ENCODE data around the gene SPEM1. TPM values are rescaled to one million over a fixed set of nuclear protein-coding genes. Genes with fewer than 3 reads are reported as not detected.

Gene SPEM1
- total and polyA plus RNA-seq, 3 experiments from 2014 or later = not detected

DNA sequence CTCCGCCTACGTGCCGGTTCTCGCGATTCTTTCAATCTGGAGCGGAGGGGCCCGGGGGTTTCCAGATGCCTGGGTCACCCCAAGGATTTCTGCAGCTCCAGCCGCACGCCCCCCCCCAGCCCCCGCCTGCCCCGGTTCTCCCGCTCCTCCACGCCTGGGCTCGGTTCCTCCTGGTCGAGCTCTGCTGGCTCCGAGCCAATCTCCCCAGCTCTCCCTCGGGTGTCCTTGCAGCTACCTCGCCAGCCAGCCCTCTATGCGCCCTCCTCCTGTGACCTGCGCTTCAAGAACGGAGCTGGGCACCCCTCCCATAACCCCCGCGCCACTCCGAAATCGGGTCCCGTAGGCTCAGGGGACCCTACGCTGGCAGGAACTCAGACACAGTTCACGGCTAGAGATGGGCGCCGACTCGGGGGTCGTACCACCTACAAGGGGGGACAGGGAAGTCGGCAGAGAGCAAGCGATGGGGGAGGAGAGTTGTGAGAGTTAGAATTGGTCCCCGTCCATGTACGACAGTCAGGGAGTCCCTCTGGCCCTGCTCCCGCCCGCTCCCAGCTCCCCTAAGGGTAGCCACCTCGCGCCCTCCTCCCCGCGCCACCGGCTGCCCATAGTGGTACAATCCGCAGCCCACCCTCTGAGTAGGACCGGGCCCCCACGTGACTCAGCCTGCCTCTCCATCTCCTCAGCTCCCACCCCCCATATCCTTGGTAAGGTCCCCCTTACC is 20.1 kb downstream of the SPEM1 start:
- Histone ChIP-seq H3K4me1 (ENCODE audit: insufficient read depth, low read length) (peaks cover 54% of the 10 kb centered on the region), H3K36me3 (ENCODE audit: insufficient read depth, low read length) (no peaks in the 10 kb centered on the region), H3K27ac (ENCODE audit: low read depth, low read length) (no peak overlapping the region), H3K4me3 (ENCODE audit: low read length) (peak overlapping the region; percentile 41), H3K27me3 (ENCODE audit: insufficient read depth, low read length, poor library complexity, severe bottlenecking) (peaks cover 48% of the 10 kb centered on the region), H3K9me3 (ENCODE audit: low read length) (no peaks in the 10 kb centered on the region)
- H3K36me3 Mint-ChIP-seq = peaks cover 4 to 9% (median 7%) of the 10 kb centered on the region in 3 donors
- no peaks in the 10 kb centered on the region for H3K9me3 Mint-ChIP-seq
- H3K4me1 Mint-ChIP-seq = peaks cover 34 to 58% (median 48%) of the 10 kb centered on the region in 3 donors
- peak overlapping the region in 3 of 8 donors; percentile 33 to 54 (median 39) for H3K27ac Mint-ChIP-seq
- POLR2A ChIA-PET = interaction anchor here (1.1 to 2.2 kb wide), 5 partner anchors 15 to 120 kb away, joined by 3 to 11 read pairs (median 3); partner anchors contain the start of gene ZBTB4
- DNase-seq = peak in 4 of 5 donors; percentile 11 to 61 (median 32)
- peaks cover 41 to 54% of the 10 kb centered on the region in 2 donors for H3K27me3 Mint-ChIP-seq
- peak overlapping the region; percentile 52 to 81 (median 73) for H3K4me3 Mint-ChIP-seq
- CTCF ChIA-PET = interaction anchor here (1.0 to 1.6 kb wide), 4 partner anchors 39 to 120 kb away, joined by 3 to 5 read pairs (median 3); partner anchors contain the start of gene ZBTB4

DNA sequence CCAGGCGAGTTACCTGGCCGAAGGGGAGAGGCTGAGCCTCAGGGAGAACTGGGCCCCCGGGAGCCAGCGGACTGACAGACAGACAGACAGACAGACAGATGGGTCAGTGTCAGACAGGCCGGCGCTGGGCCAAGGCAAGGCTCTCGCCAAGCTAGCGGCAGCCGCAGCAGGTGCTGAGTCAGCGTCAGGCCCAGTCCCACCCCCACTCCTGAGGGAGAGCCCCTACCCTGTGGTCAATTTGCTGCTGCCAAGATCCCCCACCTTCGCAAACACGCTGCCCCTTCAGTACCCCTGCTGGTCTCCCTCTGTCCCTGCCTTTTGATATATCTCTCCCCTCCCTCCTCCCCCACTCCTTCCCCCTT is 20.7 kb downstream of the SPEM1 start:
- CTCF ChIA-PET = interaction anchor here (0.8 to 1.6 kb wide), 6 partner anchors 38 to 120 kb away, joined by 3 to 5 read pairs (median 3); partner anchors contain the start of gene ZBTB4
- Mint-ChIP-seq H3K9me3 (no peaks in the 10 kb centered on the region), H3K36me3 (peaks cover 4 to 9% (median 6%) of the 10 kb centered on the region in 3 donors), H3K27me3 (peaks cover 45 to 60% of the 10 kb centered on the region in 2 donors), H3K4me1 (peaks cover 36 to 61% (median 51%) of the 10 kb centered on the region in 3 donors), H3K4me3 (peak overlapping the region in 4 of 7 donors; percentile 52 to 78 (median 75)), H3K27ac (no peak overlapping the region)
- POLR2A ChIA-PET = interaction anchor here (0.5 to 2.2 kb wide), 6 partner anchors 9 to 57 kb away, joined by 3 to 11 read pairs (median 4); partner anchors contain the start of gene ZBTB4
- Histone ChIP-seq H3K4me3 (ENCODE audit: low read length) (no peak overlapping the region), H3K27ac (ENCODE audit: low read depth, low read length) (no peak overlapping the region), H3K27me3 (ENCODE audit: insufficient read depth, low read length, poor library complexity, severe bottlenecking) (peaks cover 53% of the 10 kb centered on the region), H3K4me1 (ENCODE audit: insufficient read depth, low read length) (peaks cover 59% of the 10 kb centered on the region), H3K9me3 (ENCODE audit: low read length) (no peaks in the 10 kb centered on the region), H3K36me3 (ENCODE audit: insufficient read depth, low read length) (no peaks in the 10 kb centered on the region)
- no peak for DNase-seq

DNA sequence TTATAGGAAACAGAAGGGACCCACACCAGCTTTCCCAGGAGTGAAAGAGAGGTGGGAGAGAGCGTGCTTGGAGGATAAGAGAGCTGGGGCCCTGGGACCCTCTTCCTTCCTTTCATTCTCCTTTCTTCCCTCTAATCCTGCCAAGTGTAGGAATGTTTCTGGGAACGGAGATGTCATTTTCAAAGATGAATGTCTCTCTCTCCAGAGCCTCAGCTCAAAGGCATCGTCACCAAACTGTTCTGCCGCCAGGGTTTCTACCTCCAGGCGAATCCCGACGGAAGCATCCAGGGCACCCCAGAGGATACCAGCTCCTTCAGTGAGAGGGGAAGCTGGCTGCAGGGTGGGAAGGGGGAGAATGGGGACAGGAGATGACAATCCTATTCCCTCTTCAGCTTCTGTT is 21.1 kb downstream of the SPEM1 start:
- no peaks in the 10 kb centered on the region for H3K9me3 Mint-ChIP-seq
- H3K9me3 ChIP-seq (ENCODE audit: low read length) = no peaks in the 10 kb centered on the region
- H3K27me3 ChIP-seq (ENCODE audit: insufficient read depth, low read length, poor library complexity, severe bottlenecking) = peaks cover 56% of the 10 kb centered on the region
- H3K4me1 Mint-ChIP-seq = peaks cover 35 to 60% (median 52%) of the 10 kb centered on the region in 3 donors
- peaks cover 58% of the 10 kb centered on the region for H3K4me1 ChIP-seq (ENCODE audit: insufficient read depth, low read length)
- CTCF ChIA-PET = interaction anchor here (0.8 to 1.6 kb wide), 6 partner anchors 38 to 119 kb away, joined by 3 to 5 read pairs (median 3); partner anchors contain the start of gene ZBTB4
- peaks cover 4 to 12% (median 6%) of the 10 kb centered on the region in 3 donors for H3K36me3 Mint-ChIP-seq
- no peaks in the 10 kb centered on the region for H3K36me3 ChIP-seq (ENCODE audit: insufficient read depth, low read length)
- DNase-seq = no peak
- H3K27ac Mint-ChIP-seq = no peak overlapping the region
- H3K27ac ChIP-seq (ENCODE audit: low read depth, low read length) = no peak overlapping the region
- H3K4me3 ChIP-seq (ENCODE audit: low read length) = no peak overlapping the region
- POLR2A ChIA-PET = interaction anchor here (0.5 to 2.2 kb wide), 3 partner anchors 10 to 47 kb away, joined by 4 to 11 read pairs (median 6); partner anchors contain the start of gene ZBTB4
- H3K27me3 Mint-ChIP-seq = peaks cover 48 to 64% of the 10 kb centered on the region in 2 donors
- no peak overlapping the region for H3K4me3 Mint-ChIP-seq

DNA sequence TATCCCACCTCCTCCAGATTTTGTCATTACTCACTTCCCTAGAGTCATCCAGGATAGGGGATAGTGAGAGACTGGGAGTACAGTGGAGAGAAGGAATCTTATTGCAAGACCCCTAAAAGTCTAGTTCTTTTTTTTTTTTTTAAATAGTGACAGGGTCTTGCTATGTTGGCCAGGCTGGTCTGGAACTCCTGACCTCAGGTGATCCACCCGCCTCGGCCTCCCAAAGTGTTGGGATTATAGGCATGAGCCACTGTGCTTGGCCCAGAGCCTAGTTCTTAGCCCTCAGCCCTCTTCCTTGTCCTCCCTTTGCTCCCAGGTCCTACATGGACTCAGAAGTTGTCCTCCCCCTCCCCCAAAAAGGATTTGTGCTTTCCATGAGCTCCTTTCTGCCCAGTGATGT is 22.0 kb downstream of the SPEM1 start:
- H3K27me3 ChIP-seq (ENCODE audit: insufficient read depth, low read length, poor library complexity, severe bottlenecking) = peaks cover 59% of the 10 kb centered on the region
- H3K9me3 ChIP-seq (ENCODE audit: low read length) = no peaks in the 10 kb centered on the region
- no peak overlapping the region for H3K4me3 ChIP-seq (ENCODE audit: low read length)
- ChIA-PET POLR2A (interaction anchor here (0.6 kb wide), 1 partner anchor 80 kb away, joined by 3 read pairs; no protein-coding TSS in a partner anchor), CTCF (interaction anchor here (1.0 to 1.6 kb wide), 3 partner anchors 43 to 118 kb away, joined by 3 to 5 read pairs (median 3); no protein-coding TSS in a partner anchor)
- no peaks in the 10 kb centered on the region for H3K9me3 Mint-ChIP-seq
- peak overlapping the region in 1 of 7 donors; percentile 16 for H3K4me3 Mint-ChIP-seq
- DNase-seq = no peak
- H3K27ac ChIP-seq (ENCODE audit: low read depth, low read length) = no peak overlapping the region
- peaks cover 49% of the 10 kb centered on the region for H3K4me1 ChIP-seq (ENCODE audit: insufficient read depth, low read length)
- peaks cover 51 to 73% of the 10 kb centered on the region in 2 donors for H3K27me3 Mint-ChIP-seq
- peaks cover 4 to 12% (median 4%) of the 10 kb centered on the region in 3 donors for H3K36me3 Mint-ChIP-seq
- no peak overlapping the region for H3K27ac Mint-ChIP-seq
- no peaks in the 10 kb centered on the region for H3K36me3 ChIP-seq (ENCODE audit: insufficient read depth, low read length)
- peaks cover 33 to 54% (median 45%) of the 10 kb centered on the region in 3 donors for H3K4me1 Mint-ChIP-seq

DNA sequence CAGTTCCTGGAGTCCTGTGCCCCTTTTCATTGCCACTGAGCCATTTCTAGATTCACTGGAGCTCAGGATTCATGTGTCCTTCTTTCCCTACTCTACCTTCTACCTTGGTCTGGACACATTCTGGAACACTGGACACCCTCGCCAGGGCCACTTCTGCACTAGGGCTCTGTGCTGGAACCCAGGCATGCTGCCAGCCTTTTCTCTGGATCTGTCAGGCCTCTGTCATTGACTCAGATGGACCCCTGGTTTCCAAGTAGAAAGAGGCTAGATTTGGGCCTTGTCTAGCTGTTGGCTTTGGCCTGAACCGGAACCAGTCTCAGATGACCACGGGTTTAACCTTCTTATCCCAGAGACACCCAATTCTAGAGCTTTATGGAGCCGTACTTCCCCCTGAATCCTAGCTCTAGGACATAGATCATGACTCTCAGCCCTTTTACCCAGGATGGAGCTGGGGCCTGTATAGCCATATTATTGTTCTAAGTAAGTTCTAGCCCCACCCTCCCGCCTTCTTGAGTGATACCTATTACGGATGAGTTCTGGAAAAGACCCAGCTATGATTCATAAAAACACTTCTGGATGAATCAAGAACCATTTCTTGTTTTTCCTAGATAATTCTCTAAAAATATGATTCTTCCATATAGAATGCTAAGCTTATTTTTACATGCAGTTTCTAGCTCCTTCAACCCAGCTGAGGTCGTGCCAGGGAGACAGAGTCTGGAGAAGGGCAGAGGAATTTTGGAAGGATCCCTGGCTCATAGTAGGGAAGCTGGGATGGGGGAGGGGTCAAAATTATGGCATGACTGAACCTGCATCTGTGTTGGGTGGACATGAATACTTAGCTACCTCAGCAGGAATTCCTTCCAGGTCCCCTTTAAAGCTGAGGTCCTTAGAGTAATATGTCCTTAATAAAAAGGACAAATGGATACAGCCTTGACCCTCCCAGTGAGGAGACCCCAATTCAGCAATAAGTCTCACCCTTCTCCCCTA is 23.7 kb downstream of the SPEM1 start:
- Histone ChIP-seq H3K27ac (ENCODE audit: low read depth, low read length) (no peak overlapping the region), H3K4me1 (ENCODE audit: insufficient read depth, low read length) (peaks cover 33% of the 10 kb centered on the region), H3K27me3 (ENCODE audit: insufficient read depth, low read length, poor library complexity, severe bottlenecking) (peaks cover 57% of the 10 kb centered on the region), H3K9me3 (ENCODE audit: low read length) (no peaks in the 10 kb centered on the region), H3K36me3 (ENCODE audit: insufficient read depth, low read length) (no peaks in the 10 kb centered on the region), H3K4me3 (ENCODE audit: low read length) (no peak overlapping the region)
- CTCF ChIA-PET = interaction anchor here (0.8 to 2.6 kb wide), 6 partner anchors 9 to 244 kb away, joined by 3 to 10 read pairs (median 4); partner anchors contain the start of genes TMEM102, TP53 and ZBTB4
- Mint-ChIP-seq H3K4me1 (peaks cover 23 to 43% (median 32%) of the 10 kb centered on the region in 3 donors), H3K27ac (peak overlapping the region in 1 of 8 donors; percentile 61), H3K36me3 (peaks cover 0 to 12% (median 2%) of the 10 kb centered on the region in 3 donors), H3K27me3 (peaks cover 49 to 79% of the 10 kb centered on the region in 2 donors), H3K9me3 (no peaks in the 10 kb centered on the region), H3K4me3 (peak overlapping the region in 1 of 7 donors; percentile 17)
- POLR2A ChIA-PET = interaction anchor here (1.1 to 2.8 kb wide), 5 partner anchors 11 to 142 kb away, joined by 3 to 12 read pairs (median 6); partner anchors contain the start of genes POLR2A and ZBTB4
- DNase-seq = no peak

DNA sequence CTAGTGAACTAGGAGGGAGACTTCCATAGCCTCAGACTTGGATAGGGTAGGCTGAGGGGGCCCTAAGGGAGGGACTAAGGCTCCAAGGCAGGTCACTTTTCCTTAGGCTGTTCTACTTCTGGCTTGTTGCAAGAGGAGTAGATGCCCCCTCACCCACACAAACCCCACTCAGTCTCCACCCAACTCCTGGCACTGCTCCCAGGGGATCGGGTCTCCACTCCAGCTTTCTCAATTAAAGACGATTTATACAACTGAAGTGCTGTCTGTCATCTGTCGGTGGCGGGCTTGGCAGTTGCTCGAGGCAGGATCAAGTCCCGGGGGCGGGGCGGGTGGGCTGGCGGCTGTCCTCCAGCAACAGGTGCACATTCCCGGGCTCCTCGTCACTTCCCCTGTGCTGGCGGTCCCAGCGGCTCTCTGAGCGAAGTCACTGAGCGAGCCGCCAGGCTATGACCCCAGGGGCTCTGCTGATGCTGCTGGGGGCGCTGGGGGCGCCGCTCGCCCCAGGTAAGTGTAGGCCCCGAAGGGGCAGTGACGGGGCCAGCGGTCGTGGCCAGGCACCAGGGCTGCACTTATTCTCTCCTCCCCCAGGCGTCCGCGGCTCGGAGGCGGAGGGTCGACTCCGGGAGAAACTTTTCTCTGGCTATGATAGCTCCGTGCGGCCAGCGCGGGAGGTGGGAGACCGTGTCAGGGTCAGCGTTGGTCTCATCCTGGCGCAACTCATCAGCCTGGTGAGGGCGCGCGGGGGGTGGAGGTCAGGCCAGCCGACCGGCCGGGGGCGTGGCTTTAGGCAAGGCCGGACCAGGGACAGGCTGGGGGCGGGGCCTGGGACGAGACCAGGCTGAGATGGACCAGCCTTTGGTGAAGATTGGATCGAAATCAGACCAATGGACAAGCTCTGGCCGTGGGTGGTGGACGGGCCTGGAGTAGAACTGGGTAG is 24.8 kb downstream of the SPEM1 start, which contains the start of gene CHRNB1:
Gene CHRNB1, plus strand, starts transcription at position 380 of the 937 bp plus-strand sequence. Its CDS starts 67 bp downstream, at position 447.
- peaks cover 43 to 73% of the 10 kb centered on the region in 2 donors for H3K27me3 Mint-ChIP-seq
- H3K4me3 Mint-ChIP-seq = peak within 1 kb of the TSS; percentile 53 to 88 (median 77)
- peaks cover 22% of the 10 kb centered on the region for H3K4me1 ChIP-seq (ENCODE audit: insufficient read depth, low read length)
- H3K4me3 ChIP-seq (ENCODE audit: low read length) = no peak within 1 kb of the TSS
- H3K9me3 ChIP-seq (ENCODE audit: low read length) = no peaks in the 10 kb centered on the region
- DNase-seq = peak in 1 of 5 donors; percentile 21
- peak within 1 kb of the TSS in 4 of 8 donors; percentile 35 to 74 (median 66) for H3K27ac Mint-ChIP-seq
- no peaks in the 10 kb centered on the region for H3K36me3 ChIP-seq (ENCODE audit: insufficient read depth, low read length)
- ChIA-PET CTCF (interaction anchor here (0.9 to 3.1 kb wide), 6 partner anchors 9 to 243 kb away, joined by 3 to 37 read pairs (median 6); partner anchors contain the start of genes TMEM102, TMEM95 and TP53), POLR2A (interaction anchor here (0.9 to 2.8 kb wide), 7 partner anchors 10 to 140 kb away, joined by 3 to 12 read pairs (median 3); partner anchors contain the start of genes POLR2A and ZBTB4)
- peaks cover 46% of the 10 kb centered on the region for H3K27me3 ChIP-seq (ENCODE audit: insufficient read depth, low read length, poor library complexity, severe bottlenecking)
- H3K9me3 Mint-ChIP-seq = no peaks in the 10 kb centered on the region
- H3K27ac ChIP-seq (ENCODE audit: low read depth, low read length) = no peak within 1 kb of the TSS
- H3K4me1 Mint-ChIP-seq = peaks cover 17 to 34% (median 24%) of the 10 kb centered on the region in 3 donors
- H3K36me3 Mint-ChIP-seq = peaks cover 0 to 8% (median 2%) of the 10 kb centered on the region in 3 donors
